IPS-11a (cell line): ENCODE results near the gene SLC38A3.
"Not testable (repeated sequence)": the region's sequence is repeated elsewhere in the genome, so short reads cannot be mapped to it uniquely, and the experiment has no call there.

Source experiments
- H3K4me3 ChIP-seq: one replicate; pipeline ENCODE4 v1.5.1; 2013; ENCODE audit warnings: low read depth, low read length, control low read depth

Gene SLC38A3

GRCh38 chr3:50245831-50246516 is 40.9 kb downstream of the SLC38A3 start:
- no peak overlapping the region for H3K4me3 ChIP-seq

DNA sequence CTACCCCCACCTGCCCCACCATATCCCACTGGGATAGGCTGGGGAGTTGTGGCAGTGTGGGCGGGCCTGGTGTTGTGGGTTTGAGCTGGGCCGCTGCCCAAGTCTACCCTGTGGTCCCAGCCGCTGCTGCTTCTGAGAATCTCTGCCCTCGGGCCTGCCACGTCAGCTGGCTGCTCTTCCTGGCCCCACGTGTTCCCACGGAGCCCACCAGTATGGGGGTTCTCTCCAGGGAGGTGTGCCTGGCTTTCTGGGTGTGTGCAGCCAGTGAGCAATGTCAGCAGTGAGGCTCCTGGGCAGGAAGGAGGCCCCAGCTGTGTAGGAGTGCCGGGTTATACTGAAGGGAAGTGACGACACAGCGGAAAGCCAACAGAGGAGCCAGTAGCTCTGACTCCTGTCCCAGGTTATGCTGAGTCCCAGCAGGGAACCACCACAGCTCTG is 41.5 kb downstream of the SLC38A3 start:
- H3K4me3 ChIP-seq: no peak overlapping the region

DNA sequence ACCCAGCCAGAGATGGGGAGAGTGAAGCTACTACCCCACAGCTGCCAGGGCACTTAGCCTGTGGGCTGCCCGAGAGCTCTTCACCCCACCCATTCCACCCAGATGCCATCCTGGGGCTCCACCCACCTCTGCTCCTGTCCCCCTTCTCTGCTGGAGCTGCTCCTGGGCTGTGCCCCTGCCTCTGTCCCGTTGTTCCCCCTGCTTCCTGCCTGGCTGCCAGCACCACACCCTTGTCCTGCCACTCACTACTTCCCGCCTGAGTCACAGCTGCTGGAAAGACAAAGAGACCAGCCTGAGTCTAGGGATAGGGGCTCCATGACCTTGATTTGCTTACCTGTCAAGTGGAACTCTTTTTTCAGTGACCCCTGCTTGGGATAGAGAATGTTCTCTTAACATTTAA is 43.3 kb downstream of the SLC38A3 start:
- H3K4me3 ChIP-seq: no peak overlapping the region

DNA sequence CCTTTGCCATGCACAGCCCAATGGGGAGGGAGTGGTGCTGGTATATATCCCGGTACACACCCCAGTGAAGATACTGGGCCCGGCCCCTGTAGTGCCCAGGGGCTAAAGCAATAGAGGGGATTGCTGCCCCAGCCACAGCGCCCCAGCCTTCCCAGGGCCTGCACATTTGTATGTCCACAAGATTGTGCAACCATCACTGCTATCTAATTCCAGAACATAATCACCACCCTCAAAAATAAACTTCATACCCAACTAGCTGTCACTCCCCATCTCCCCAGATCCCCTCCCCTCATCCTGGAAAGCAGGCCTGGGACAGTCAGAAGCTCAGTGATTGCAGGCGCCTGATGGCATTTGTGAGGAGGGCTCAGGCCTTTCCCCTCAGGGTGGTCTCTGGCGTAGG is 44.4 kb downstream of the SLC38A3 start:
- H3K4me3 ChIP-seq: no peak overlapping the region

DNA sequence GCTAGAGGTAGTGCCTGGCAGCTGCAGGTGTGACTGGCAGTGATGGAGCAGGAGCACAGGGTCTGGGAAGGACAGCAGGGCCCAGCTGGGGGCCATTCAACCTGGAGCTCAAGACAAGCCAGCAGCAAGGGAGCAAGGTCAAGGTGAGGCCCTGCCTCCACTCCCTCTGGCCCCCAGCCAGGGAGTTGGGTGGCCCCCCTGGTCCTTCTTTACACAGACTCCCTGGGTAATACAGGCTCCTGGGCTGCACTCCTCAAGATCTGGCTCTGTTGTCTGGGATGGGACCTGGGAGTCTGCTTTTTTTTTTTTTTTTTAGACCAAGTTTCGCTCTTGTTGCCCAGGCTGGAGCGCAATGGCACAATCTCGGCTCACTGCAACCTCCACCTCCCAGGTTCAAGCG is 45.4 kb downstream of the SLC38A3 start:
- H3K4me3 ChIP-seq: no peak overlapping the region

- no peak overlapping the region for H3K4me3 ChIP-seq
Measured at GRCh38 chr3:50251220-50251619, 46.1 kb downstream of the SLC38A3 start.

GRCh38 chr3:50254577-50255250 is 49.6 kb downstream of the SLC38A3 start:
- no peak overlapping the region for H3K4me3 ChIP-seq

- no peak overlapping the region for H3K4me3 ChIP-seq
Measured at GRCh38 chr3:50255251-50255615, 50.2 kb downstream of the SLC38A3 start.

DNA sequence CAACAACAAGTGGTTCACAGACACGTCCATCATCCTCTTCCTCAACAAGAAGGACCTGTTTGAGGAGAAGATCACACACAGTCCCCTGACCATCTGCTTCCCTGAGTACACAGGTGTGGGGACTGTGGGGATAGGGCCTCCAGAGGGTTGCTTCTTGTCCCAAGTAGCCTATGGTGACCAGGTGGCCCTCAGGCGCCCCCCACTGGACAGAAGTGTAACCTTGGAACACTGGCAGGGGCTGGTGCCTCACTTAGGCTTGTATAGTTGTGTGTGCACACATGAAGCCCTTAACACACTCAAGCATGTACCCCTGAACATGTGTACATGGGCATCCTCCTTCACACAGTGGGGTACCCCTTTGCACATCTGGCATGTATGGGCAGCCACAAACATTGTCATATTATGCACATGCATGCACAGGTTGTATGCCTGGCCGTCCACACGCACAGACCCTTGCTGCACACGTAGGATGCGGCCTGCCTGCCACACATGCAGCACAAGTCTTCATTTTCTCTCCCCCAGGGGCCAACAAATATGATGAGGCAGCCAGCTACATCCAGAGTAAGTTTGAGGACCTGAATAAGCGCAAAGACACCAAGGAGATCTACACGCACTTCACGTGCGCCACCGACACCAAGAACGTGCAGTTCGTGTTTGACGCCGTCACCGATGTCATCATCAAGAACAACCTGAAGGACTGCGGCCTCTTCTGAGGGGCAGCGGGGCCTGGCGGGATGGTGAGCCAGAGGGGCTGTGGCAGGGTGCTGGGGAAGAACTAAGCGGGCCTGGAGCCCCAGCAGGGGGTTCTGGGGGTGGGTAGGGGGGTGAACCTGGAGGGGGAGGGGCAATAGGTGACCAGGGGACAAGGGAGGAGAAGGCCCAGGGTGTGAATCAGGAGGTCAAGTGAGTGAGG is 52.2 kb downstream of the SLC38A3 start:
- no peak overlapping the region for H3K4me3 ChIP-seq

GRCh38 chr3:50258029-50258680 is 53.1 kb downstream of the SLC38A3 start:
- no peak overlapping the region for H3K4me3 ChIP-seq

DNA sequence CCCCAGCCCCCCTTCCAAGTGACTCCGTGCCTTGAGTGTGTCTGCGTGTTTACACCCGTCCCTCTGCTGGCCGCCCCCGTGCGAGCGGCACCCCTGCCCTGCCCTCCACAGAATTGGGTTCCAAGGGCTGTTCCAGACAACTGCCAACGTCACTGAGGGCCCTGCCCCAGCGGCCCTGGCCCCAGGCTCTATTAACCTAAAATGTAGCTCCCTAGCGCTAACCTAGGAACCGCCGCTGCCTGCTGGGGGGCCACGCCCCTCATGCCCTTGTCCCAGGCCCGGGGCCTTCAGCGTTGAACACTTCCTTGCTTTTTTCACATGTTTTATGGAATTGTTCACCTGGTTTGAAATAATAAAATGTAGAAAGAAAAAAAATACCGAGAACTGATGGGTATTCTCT is 53.9 kb downstream of the SLC38A3 start:
- no peak overlapping the region for H3K4me3 ChIP-seq

DNA sequence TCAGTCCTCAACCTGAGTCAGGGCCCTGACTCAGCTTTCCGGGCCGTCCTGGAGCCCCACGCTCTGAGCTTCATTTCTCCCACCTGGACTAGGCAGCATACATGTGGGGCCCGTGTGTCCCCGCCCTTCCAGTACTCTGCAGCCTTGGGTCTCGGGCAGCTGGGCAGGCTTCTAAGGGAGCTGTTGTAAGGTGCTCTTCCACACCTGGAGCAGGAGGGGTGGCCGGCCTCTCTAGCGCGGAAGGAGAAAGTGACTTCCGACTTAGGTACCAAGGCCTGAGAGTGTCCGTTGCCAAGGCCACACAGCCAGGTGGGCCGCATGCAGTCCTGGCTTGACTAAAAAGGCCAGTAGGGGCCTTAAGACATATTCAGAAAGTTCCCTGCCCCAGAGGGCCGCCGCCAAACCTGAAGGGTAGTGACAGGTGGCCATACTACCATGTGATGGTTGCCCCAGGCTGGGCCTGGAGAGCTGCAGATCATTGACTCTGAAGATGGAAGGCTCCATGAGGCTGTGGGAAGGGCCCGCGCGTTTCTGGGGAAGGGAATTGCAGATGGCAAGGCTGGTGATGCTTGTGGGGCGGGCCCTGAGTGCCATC is 54.5 kb downstream of the SLC38A3 start:
- H3K4me3 ChIP-seq: no peak overlapping the region

GRCh38 chr3:50260027-50260941 is 55.2 kb downstream of the SLC38A3 start:
- no peak overlapping the region for H3K4me3 ChIP-seq

DNA sequence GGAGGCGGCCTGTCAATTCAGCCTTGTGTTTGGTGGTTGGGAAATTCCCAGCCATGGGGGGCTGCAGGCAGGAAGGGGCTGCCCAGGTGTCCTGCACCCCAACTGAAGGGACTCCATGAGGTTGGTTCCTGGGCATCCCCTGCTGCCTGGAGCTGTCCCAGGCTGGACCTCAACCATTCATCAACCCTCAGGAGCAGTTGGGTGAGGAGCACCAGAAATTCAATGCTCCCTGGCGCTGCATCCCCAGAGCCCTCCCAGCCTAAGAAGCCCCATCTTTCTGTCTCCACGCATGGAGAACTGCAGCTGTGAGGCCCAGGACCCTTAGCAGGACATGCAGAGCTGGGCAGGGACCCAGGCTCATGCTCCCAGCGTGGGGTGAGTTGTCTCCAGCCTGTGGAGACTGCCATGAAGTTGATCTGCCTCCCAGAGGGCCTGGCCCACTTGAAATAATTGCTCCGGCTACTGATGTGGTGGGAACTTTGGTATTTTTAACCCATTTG is 55.9 kb downstream of the SLC38A3 start:
- H3K4me3 ChIP-seq: no peak overlapping the region

- no peak overlapping the region for H3K4me3 ChIP-seq
Measured at GRCh38 chr3:50261505-50261904, 56.4 kb downstream of the SLC38A3 start.

DNA sequence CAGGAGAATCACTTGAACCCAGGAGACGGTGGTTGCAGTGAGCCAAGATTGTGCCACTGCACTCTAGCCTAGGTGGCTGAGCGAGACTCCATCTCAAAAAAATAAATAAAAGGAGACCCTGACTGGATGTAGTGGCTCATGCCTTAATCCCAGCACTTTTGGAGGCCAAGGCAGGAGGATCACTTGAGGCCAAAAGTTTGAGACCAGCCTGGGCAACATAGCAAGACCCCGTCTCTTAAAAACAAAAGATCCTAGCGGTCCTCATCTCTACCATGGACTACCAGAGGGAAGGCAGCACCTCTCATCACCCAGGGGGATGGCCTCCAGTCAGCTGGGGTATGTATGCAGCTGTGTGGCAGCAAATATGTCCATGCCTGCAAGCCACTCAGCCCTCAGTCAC is 57.1 kb downstream of the SLC38A3 start:
- not testable (repeated sequence) for H3K4me3 ChIP-seq

GRCh38 chr3:50262778-50263177 is 57.7 kb downstream of the SLC38A3 start:
- no peak overlapping the region for H3K4me3 ChIP-seq

DNA sequence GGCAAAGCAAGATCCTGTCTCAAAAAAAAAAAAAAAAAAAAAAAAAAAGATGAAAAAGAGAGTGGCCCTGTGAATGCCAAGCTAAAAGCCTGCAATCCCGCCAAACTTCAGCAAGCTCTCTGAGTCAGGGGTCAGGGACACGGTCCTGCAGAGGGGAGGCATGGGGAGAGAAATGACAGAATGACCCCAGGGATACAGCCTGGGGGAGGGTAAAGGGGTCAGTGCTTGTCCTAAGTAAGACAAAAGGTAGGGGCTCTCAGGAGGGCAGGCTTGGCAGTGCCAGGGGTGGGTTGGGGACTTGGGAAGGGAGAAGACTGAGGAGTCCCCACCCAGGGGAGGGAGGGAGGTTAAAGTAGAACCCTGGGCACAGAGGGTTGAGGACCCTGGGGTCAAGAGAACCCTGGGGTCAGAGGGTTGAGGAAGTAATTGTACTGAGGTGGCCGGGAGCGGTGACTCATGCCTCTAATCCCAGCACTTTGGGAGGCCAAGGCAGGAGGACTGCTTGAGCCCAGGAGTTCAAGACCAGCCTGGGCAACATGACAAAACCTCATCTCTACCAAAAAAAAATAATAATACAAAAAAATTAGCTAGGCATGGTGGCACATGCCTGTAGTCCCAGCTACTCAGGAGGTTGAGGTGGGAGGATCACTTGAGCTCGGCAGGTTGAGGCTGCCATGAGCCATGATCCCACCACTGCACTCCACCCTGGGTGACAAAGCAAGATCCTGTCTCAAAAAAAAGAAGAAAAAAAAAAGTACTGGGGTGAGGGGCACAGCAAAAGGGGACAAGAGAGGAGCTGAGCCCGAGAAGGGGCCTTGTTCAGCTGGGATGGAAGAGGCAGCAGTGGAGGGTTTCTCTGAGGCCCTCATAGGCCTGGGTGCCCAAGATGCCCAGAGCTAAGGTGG is 58.7 kb downstream of the SLC38A3 start:
- H3K4me3 ChIP-seq: no peak overlapping the region
